Uterus (tissue), 4 donors: ENCODE data around the gene NOS1. TPM values are rescaled to one million over a fixed set of nuclear protein-coding genes. Genes with fewer than 3 reads are reported as not detected.

Experiments
- DNase-seq, 2 donors: peaks; one replicate each; pipeline ENCODE4 v3.0.0-alpha.2; 2019 to 2020
- H3K27ac ChIP-seq, 2 donors: fragments of 200-600 bp; sonication (generic); 1 replicate in 1 of 2; 2 replicates in 1 of 2; pipeline ENCODE4 v1.5.1; 2016 to 2018
- H3K27me3 ChIP-seq, 2 donors: fragments of 200-600 bp; sonication (generic); one replicate each; pipeline ENCODE4 v1.5.1; 2018 to 2019; ENCODE audit warnings: control low read depth in 1 of 2
- H3K36me3 ChIP-seq, 2 donors: fragments of 200-600 bp; sonication (generic); one replicate each; pipeline ENCODE4 v1.5.1; 2019; ENCODE audit warnings: control low read depth in 1 of 2
- H3K4me1 ChIP-seq, 2 donors: fragments of 200-600 bp; sonication (generic); one replicate each; pipeline ENCODE4 v1.5.1; 2018 to 2019; ENCODE audit warnings: control low read depth in 1 of 2
- H3K4me3 ChIP-seq, 2 donors: fragments of 200-600 bp; sonication (generic); 1 replicate in 1 of 2; 2 replicates in 1 of 2; pipeline ENCODE4 v1.5.1; 2018 to 2019; ENCODE audit warnings: mild to moderate bottlenecking in 1 of 2
- H3K9me3 ChIP-seq, 2 donors: fragments of 200-600 bp; sonication (generic); one replicate each; pipeline ENCODE4 v1.5.1; 2019; ENCODE audit warnings: control low read depth in 1 of 2
- CTCF ChIP-seq, 4 experiments: fragments of 200-600 bp in 2 of 4; fragments of 450-650 bp in 2 of 4; sonication (generic) in 2 of 4; IDR thresholded peaks; one replicate each; pipeline ENCODE4 v1.5.1; 2016 to 2019; ENCODE audit warnings: antibody characterized with exemption in 4 of 4, mild to moderate bottlenecking in 2 of 4, moderate library complexity in 1 of 4
- POLR2A ChIP-seq, 2 donors: fragments of 450-650 bp; IDR thresholded peaks; one replicate each; pipeline ENCODE4 v1.6.1; 2016; ENCODE audit warnings: antibody characterized with exemption in 2 of 2, mild to moderate bottlenecking in 1 of 2, moderate library complexity in 1 of 2
- intact Hi-C: fragments of 100-400 bp; cut with DNase I; formaldehyde crosslinking; loops from one replicate; pipeline ENCODE4 v1.15.1; 2023; ENCODE audit warnings: low total_unique reads
- total RNA-seq, 4 donors: library from RNA; depleted of rRNA in 3 of 4; stranded (reverse); fragments of >200 nt in 3 of 4; gene quantifications; one replicate each; pipeline versions ENCODE4 v1.1.0 to v1.2.4, GENCODE V29; 2014 to 2023
- donor health status: DM: yes; HTN: yes; CAD: no.

The NOS1 gene
- total RNA-seq, 4 donors from 2014 or later, result 0.59 to 2.2 (median 1.1) TPM; not detected in 1

DNA sequence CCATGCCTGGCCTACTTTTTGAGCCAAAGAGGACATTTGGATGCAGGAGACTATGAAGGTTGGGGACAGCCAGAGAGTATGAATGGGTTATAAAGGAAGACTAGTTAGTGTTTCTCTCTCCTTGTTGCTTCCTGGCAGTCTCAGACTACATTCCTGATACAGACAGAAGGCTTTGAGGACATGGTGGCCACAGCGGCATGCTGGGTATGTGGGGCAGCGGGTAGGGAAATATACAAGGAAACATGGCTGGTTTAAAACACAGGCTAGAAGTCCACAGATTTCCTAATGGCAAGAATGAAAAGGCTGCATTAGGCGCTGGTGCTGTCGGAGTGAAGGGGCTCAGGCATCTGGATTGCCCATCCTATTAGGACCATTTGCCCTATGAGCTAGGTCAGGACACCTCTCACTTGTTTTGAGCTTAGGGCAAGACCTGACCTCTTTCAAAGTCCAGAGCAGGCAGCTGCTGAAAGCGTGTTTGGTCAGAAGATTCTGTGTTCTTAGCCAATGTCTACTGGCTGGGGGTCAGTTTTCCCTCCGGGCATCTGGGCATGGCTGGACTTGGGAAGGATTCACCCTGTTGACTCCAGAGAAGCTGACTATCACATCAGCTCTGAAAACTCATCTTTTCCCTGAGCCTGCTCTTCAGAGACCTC lies 151.0 kb downstream of the NOS1 start:
- TF ChIP-seq POLR2A (IDR thresholded peaks at IDR 0.05), result no peak
- TF ChIP-seq CTCF (IDR thresholded peaks at IDR 0.05), result no peak
- intact Hi-C loops, result no loop called here
- H3K4me3 ChIP-seq, result no peak overlapping the region
- no peaks in the 10 kb centered on the region for H3K27me3 ChIP-seq
- no peaks in the 10 kb centered on the region for H3K4me1 ChIP-seq
- no peak for DNase-seq
- no peak overlapping the region for H3K27ac ChIP-seq
- no peaks in the 10 kb centered on the region for H3K36me3 ChIP-seq
- H3K9me3 ChIP-seq, result no peaks in the 10 kb centered on the region

DNA sequence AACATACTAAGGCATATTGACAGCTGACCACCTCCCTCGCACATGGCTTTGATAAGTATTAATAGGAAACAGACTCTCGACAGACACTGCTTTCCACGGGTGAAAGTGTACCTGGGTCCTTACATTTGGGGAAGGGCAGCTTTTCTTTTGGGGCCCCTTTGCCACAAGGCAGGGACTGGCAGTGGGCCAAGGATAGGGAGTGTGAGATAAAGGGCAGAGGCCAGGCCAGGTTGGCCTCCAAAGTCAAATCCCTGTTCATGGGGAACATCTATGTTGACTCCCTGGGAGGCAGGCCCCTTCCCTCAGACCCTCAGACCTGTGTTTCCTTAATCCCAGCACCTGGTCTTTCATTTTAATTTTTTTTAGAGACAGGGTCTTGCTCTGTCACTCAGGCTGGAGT lies 151.8 kb downstream of the NOS1 start:
- Histone ChIP-seq H3K4me3 (no peak overlapping the region), H3K9me3 (no peaks in the 10 kb centered on the region)

GRCh38 chr12:117208811-117209455 lies 152.5 kb downstream of the NOS1 start:
- no peak for TF ChIP-seq POLR2A (IDR thresholded peaks at IDR 0.05)
- no peak for TF ChIP-seq CTCF (IDR thresholded peaks at IDR 0.05)
- H3K27me3 ChIP-seq, result no peaks in the 10 kb centered on the region

More for the DNA sequence above, 151.8 kb downstream of the NOS1 start:
- Histone ChIP-seq H3K4me1 (no peaks in the 10 kb centered on the region), H3K27ac (no peak overlapping the region), H3K27me3 (no peaks in the 10 kb centered on the region), H3K36me3 (no peaks in the 10 kb centered on the region)
- intact Hi-C loops, result no loop called here
- TF ChIP-seq CTCF (IDR thresholded peaks at IDR 0.05), result no peak
- no peak for TF ChIP-seq POLR2A (IDR thresholded peaks at IDR 0.05)
- DNase-seq, result no peak

DNA sequence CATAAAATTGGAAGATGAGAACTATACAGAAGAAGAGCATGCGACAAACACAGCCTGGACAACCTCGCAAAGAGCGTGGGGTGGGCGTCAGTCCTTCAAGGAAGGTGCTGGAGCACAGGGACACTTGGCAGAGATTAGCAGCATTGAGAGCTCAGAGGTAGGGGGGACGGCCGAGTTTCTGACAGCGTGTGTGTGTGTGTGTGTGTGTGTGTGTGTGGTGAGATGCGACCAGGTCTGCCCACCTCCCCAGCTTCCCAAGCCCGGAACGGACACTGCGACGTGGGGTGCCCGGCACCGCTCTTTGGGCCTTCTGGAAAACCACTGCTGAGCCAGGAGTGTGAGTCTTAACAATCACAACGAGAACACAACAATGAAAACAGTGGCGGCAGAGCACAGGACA lies 153.2 kb downstream of the NOS1 start:
- TF ChIP-seq POLR2A (IDR thresholded peaks at IDR 0.05) (no peak), CTCF (IDR thresholded peaks at IDR 0.05) (no peak)
- Histone ChIP-seq H3K27me3 (no peaks in the 10 kb centered on the region), H3K9me3 (no peaks in the 10 kb centered on the region), H3K4me1 (no peaks in the 10 kb centered on the region), H3K36me3 (no peaks in the 10 kb centered on the region), H3K4me3 (no peak overlapping the region), H3K27ac (no peak overlapping the region)
- intact Hi-C loops, result no loop called here
- DNase-seq, result no peak

More at GRCh38 chr12:117208811-117209455, 152.5 kb downstream of the NOS1 start:
- Histone ChIP-seq H3K36me3 (no peaks in the 10 kb centered on the region), H3K4me1 (no peaks in the 10 kb centered on the region), H3K9me3 (no peaks in the 10 kb centered on the region), H3K4me3 (no peak overlapping the region), H3K27ac (no peak overlapping the region)
- intact Hi-C loops, result no loop called here
- DNase-seq, result no peak

DNA sequence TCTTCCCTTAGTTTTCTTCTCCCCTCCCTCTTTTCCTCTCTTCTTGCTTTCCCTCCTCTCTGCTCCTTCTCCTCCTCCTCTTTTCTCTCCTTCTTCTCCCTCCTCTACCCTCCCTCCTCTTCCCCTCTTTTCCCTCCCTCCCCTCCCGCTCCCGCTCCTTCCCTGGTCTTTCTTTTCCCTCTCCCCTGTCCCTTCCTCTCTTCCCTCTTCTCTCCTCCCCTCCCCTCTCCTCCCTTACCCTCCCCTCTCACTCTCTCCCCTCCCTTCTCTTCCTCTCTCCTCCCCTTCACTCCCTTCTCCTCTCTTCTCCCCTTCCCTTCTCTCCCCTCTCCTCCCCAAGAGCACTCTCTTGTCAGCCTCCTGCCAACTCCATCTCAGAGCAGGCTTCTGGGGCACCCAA lies 153.8 kb downstream of the NOS1 start:
- DNase-seq, result no peak
- no peaks in the 10 kb centered on the region for H3K36me3 ChIP-seq
- intact Hi-C loops, result no loop called here
- H3K4me3 ChIP-seq, result no peak overlapping the region
- no peaks in the 10 kb centered on the region for H3K9me3 ChIP-seq
- H3K27me3 ChIP-seq, result no peaks in the 10 kb centered on the region
- H3K27ac ChIP-seq, result no peak overlapping the region
- TF ChIP-seq CTCF (IDR thresholded peaks at IDR 0.05), result no peak
- TF ChIP-seq POLR2A (IDR thresholded peaks at IDR 0.05), result no peak
- no peaks in the 10 kb centered on the region for H3K4me1 ChIP-seq
